GM19452 (cell line): ENCODE results near the gene TMEM51.

Experiments used
- ATAC-seq: cut with Tn5 transposase; IDR thresholded peaks from one replicate; pipeline ENCODE4 v1.9.1; 2021; ENCODE audit not compliant: unreplicated experiment

Gene TMEM51

GRCh38 chr1:15153184-15153841 is at the start of gene TMEM51:
TSS of gene TMEM51 (plus strand) at chr1:15153747. CDS start at chr1:15215088, 61,341 bp downstream.
- ATAC-seq, result no peak

- no peak for ATAC-seq
Observed at GRCh38 chr1:15103906-15104305, 49.6 kb upstream of the TMEM51 start.

GRCh38 chr1:15104768-15105167 is 48.8 kb upstream of the TMEM51 start:
- ATAC-seq, result no peak

GRCh38 chr1:15106608-15107007 is 46.9 kb upstream of the TMEM51 start:
- ATAC-seq, result no peak

GRCh38 chr1:15107058-15107687 is 46.4 kb upstream of the TMEM51 start:
- no peak for ATAC-seq

GRCh38 chr1:15107911-15108310 is 45.6 kb upstream of the TMEM51 start:
- ATAC-seq, result no peak

GRCh38 chr1:15110128-15110866 is 43.2 kb upstream of the TMEM51 start:
- no peak for ATAC-seq

- no peak for ATAC-seq
Observed at GRCh38 chr1:15110867-15111230, 42.7 kb upstream of the TMEM51 start.

- no peak for ATAC-seq
Observed at GRCh38 chr1:15113146-15113545, 40.4 kb upstream of the TMEM51 start.

- ATAC-seq, result no peak
Observed at GRCh38 chr1:15114884-15115283, 38.7 kb upstream of the TMEM51 start.

- no peak for ATAC-seq
Observed at GRCh38 chr1:15115542-15116330, 37.8 kb upstream of the TMEM51 start.

- no peak for ATAC-seq
Observed at GRCh38 chr1:15116966-15117365, 36.6 kb upstream of the TMEM51 start.

GRCh38 chr1:15117671-15118325 is 35.7 kb upstream of the TMEM51 start:
- ATAC-seq, result no peak

GRCh38 chr1:15118579-15118978 is 35.0 kb upstream of the TMEM51 start:
- ATAC-seq, result no peak

- no peak for ATAC-seq
Observed at GRCh38 chr1:15120251-15120945, 33.1 kb upstream of the TMEM51 start.

GRCh38 chr1:15122331-15122730 is 31.2 kb upstream of the TMEM51 start:
- ATAC-seq, result no peak

GRCh38 chr1:15123270-15123669 is 30.3 kb upstream of the TMEM51 start:
- no peak for ATAC-seq

- ATAC-seq, result no peak
Observed at GRCh38 chr1:15123925-15124324, 29.6 kb upstream of the TMEM51 start.

- no peak for ATAC-seq
Observed at GRCh38 chr1:15124362-15125100, 29.0 kb upstream of the TMEM51 start.
